Measurements from ENCODE around the gene TWF2. TPM values are rescaled to one million over a fixed set of nuclear protein-coding genes. Genes with fewer than 3 reads are reported as not detected.
A peak's percentile ranks its signal among the peaks of the same experiment; 100 is the strongest.

The TWF2 gene
- total RNA-seq, 4 donors from 2014 or later = 39.3 to 60.2 (median 52.0) TPM

DNA sequence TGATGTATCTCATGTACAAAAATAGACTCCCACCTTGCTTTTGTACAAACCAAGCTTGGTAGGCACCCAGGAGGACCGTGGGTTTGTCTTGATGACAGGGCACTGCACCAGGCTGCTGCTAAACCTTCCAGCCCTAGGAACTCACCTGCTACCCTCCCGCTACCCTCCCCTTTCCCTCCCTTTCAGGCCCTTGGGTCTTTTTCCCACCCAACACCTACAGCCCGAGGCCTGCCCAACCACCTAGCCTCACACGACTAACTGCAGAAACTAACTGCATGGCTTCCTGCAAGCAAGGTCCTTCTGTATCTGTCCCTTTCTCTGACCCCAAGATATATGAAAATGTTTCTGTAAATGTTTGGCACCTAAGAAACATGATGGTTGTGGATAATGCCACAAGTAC is 17.7 kb upstream of the TWF2 start:
- intact Hi-C loops (cut with DNase I; ENCODE audit: low total_unique reads) = no loop called here
- TF ChIP-seq, protein P1, sequence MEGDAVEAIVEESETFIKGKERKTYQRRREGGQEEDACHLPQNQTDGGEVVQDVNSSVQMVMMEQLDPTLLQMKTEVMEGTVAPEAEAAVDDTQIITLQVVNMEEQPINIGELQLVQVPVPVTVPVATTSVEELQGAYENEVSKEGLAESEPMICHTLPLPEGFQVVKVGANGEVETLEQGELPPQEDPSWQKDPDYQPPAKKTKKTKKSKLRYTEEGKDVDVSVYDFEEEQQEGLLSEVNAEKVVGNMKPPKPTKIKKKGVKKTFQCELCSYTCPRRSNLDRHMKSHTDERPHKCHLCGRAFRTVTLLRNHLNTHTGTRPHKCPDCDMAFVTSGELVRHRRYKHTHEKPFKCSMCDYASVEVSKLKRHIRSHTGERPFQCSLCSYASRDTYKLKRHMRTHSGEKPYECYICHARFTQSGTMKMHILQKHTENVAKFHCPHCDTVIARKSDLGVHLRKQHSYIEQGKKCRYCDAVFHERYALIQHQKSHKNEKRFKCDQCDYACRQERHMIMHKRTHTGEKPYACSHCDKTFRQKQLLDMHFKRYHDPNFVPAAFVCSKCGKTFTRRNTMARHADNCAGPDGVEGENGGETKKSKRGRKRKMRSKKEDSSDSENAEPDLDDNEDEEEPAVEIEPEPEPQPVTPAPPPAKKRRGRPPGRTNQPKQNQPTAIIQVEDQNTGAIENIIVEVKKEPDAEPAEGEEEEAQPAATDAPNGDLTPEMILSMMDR (IDR thresholded peaks at IDR 0.05) = no peak
- TF ChIP-seq POLR2A (IDR thresholded peaks at IDR 0.05) = no peak
- no peak overlapping the region for H3K4me3 ChIP-seq (ENCODE audit: low read depth, poor library complexity, severe bottlenecking)
- no peak for DNase-seq (ENCODE audit: low spot score in 2 of 2)
- 80 to 89% methylated on average over 4 of the region's 4 CpGs for WGBS, 2 donors

GRCh38 chr3:52256159-52256558 is 17.2 kb upstream of the TWF2 start:
- WGBS, 2 donors = 83 to 93% methylated on average over 3 of the region's 3 CpGs
- TF ChIP-seq POLR2A (IDR thresholded peaks at IDR 0.05) = no peak
- TF ChIP-seq, protein P1 (IDR thresholded peaks at IDR 0.05) = no peak
- DNase-seq (ENCODE audit: low spot score in 2 of 2) = no peak
- H3K4me3 ChIP-seq (ENCODE audit: low read depth, poor library complexity, severe bottlenecking) = no peak overlapping the region
- intact Hi-C loops (cut with DNase I; ENCODE audit: low total_unique reads) = no loop called here

- intact Hi-C loops (cut with DNase I; ENCODE audit: low total_unique reads) = no loop called here
- DNase-seq (ENCODE audit: low spot score in 2 of 2) = peak in 1 of 2 donors; percentile 60
- WGBS, 2 donors = 77 to 78% methylated on average over 9 of the region's 9 CpGs
- no peak for TF ChIP-seq POLR2A (IDR thresholded peaks at IDR 0.05)
- TF ChIP-seq, protein P1 (IDR thresholded peaks at IDR 0.05) = no peak
- no peak overlapping the region for H3K4me3 ChIP-seq (ENCODE audit: low read depth, poor library complexity, severe bottlenecking)
These were observed 15.7 kb upstream of the TWF2 start for GRCh38 chr3:52254608-52255007.

- 39 to 55% methylated on average over 12 of the region's 12 CpGs for WGBS, 2 donors
- H3K4me3 ChIP-seq (ENCODE audit: low read depth, poor library complexity, severe bottlenecking) = no peak overlapping the region
- intact Hi-C loops (cut with DNase I; ENCODE audit: low total_unique reads) = no loop called here
- DNase-seq (ENCODE audit: low spot score in 2 of 2) = peak in 1 of 2 donors; percentile 87
- TF ChIP-seq, protein P1 (IDR thresholded peaks at IDR 0.05) = no peak
- no peak for TF ChIP-seq POLR2A (IDR thresholded peaks at IDR 0.05)
These were observed 14.7 kb upstream of the TWF2 start for GRCh38 chr3:52253314-52254304.

DNA sequence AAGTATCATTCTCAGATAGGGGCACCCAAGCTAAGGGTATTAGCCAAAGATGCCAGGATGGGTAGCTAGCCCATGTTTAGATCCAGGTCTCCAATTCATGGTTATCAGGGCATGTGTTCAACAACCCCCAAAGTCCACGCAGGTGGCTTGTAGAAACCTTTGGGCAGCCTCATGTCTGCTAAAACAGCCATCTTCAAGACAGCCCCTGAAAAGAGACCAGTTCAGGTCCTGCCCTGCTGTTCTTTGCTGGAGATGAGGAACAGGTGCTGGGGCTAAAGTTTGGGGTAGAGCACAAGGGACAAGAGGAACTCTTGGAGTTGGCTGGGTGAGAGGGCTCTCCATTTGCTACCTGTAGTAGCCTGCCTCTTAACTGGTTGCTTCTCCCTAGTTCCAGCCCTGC is 11.2 kb upstream of the TWF2 start:
- intact Hi-C loops (cut with DNase I; ENCODE audit: low total_unique reads) = no loop called here
- WGBS, 2 donors = 91 to 92% methylated on average over 1 of the region's 1 CpG
- TF ChIP-seq, protein P1 (IDR thresholded peaks at IDR 0.05) = no peak
- no peak for TF ChIP-seq POLR2A (IDR thresholded peaks at IDR 0.05)
- DNase-seq (ENCODE audit: low spot score in 2 of 2) = no peak
- no peak overlapping the region for H3K4me3 ChIP-seq (ENCODE audit: low read depth, poor library complexity, severe bottlenecking)

All from lower leg skin (tissue), 4 donors.